Measurements from ENCODE around the gene SNX8.

SNX8 gene

DNA sequence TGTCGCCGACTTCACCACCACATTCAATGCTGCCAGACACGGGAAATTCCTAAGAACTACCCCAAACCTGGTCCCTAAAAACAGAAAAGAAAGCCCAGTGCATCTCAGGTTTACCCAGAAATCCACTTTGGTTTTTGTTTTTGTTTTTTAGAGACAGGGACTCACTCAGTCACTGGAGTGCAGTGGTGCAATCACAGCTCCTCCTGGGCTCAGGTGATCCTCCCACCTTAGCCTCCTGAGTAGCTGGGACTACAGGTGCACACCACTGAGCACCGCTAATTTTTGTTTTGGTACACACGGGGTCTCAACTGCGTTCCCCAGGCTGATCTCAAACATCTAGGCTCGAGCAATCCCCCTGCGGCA is 104.3 kb downstream of the SNX8 start:
- Histone ChIP-seq H3K27ac (no peak overlapping the region), H2AFZ (ENCODE audit: low read depth) (no peak overlapping the region), H3K27me3 (ENCODE audit: insufficient read depth, low read depth) (no peaks in the 10 kb centered on the region), H3K4me1 (ENCODE audit: low read depth, poor library complexity, severe bottlenecking) (no peaks in the 10 kb centered on the region), H3K9ac (no peak overlapping the region), H3K79me2 (ENCODE audit: insufficient read depth, low read depth) (no peaks in the 10 kb centered on the region), H3K4me2 (no peak overlapping the region), H3K36me3 (ENCODE audit: insufficient read depth) (peaks cover 4% of the 10 kb centered on the region; the same call in 1 of the 2 replicates), H3K4me3 (IDR thresholded peaks at IDR 0.05; ENCODE audit: insufficient read depth, low read depth, low read length) (no peak overlapping the region), H4K20me1 (ENCODE audit: insufficient read depth) (no peaks in the 10 kb centered on the region)
- TF ChIP-seq CTCF (conservative IDR thresholded peaks at IDR 0.05; ENCODE audit: low read depth, low read length) = no peak

- H3K27ac ChIP-seq = no peak overlapping the region
- no peaks in the 10 kb centered on the region for H3K4me1 ChIP-seq (ENCODE audit: low read depth, poor library complexity, severe bottlenecking)
- H3K4me2 ChIP-seq = no peak overlapping the region
- H3K9ac ChIP-seq = no peak overlapping the region
- TF ChIP-seq CTCF (conservative IDR thresholded peaks at IDR 0.05; ENCODE audit: low read depth, low read length) = peak; percentile 72
- H4K20me1 ChIP-seq (ENCODE audit: insufficient read depth) = no peaks in the 10 kb centered on the region
- no peak overlapping the region for H2AFZ ChIP-seq (ENCODE audit: low read depth)
- no peak overlapping the region for H3K4me3 ChIP-seq (IDR thresholded peaks at IDR 0.05; ENCODE audit: insufficient read depth, low read depth, low read length)
- H3K79me2 ChIP-seq (ENCODE audit: insufficient read depth, low read depth) = no peaks in the 10 kb centered on the region
- no peaks in the 10 kb centered on the region for H3K27me3 ChIP-seq (ENCODE audit: insufficient read depth, low read depth)
- H3K36me3 ChIP-seq (ENCODE audit: insufficient read depth) = peaks cover 4% of the 10 kb centered on the region; the same call in 1 of the 2 replicates
These were observed 104.9 kb downstream of the SNX8 start for GRCh38 chr7:2209146-2209960.

- TF ChIP-seq CTCF (conservative IDR thresholded peaks at IDR 0.05; ENCODE audit: low read depth, low read length) = no peak
- H3K27ac ChIP-seq = no peak overlapping the region
- H3K4me3 ChIP-seq (IDR thresholded peaks at IDR 0.05; ENCODE audit: insufficient read depth, low read depth, low read length) = no peak overlapping the region
- no peaks in the 10 kb centered on the region for H3K27me3 ChIP-seq (ENCODE audit: insufficient read depth, low read depth)
- no peaks in the 10 kb centered on the region for H3K79me2 ChIP-seq (ENCODE audit: insufficient read depth, low read depth)
- no peaks in the 10 kb centered on the region for H4K20me1 ChIP-seq (ENCODE audit: insufficient read depth)
- H3K36me3 ChIP-seq (ENCODE audit: insufficient read depth) = peaks cover 4% of the 10 kb centered on the region; the same call in 1 of the 2 replicates
- no peak overlapping the region for H2AFZ ChIP-seq (ENCODE audit: low read depth)
- H3K9ac ChIP-seq = no peak overlapping the region
- H3K4me2 ChIP-seq = no peak overlapping the region
- no peaks in the 10 kb centered on the region for H3K4me1 ChIP-seq (ENCODE audit: low read depth, poor library complexity, severe bottlenecking)
These were observed 105.5 kb downstream of the SNX8 start for GRCh38 chr7:2208712-2209111.

GRCh38 chr7:2205036-2205780 is 109.0 kb downstream of the SNX8 start:
- Histone ChIP-seq H3K9ac (no peak overlapping the region), H3K79me2 (ENCODE audit: insufficient read depth, low read depth) (no peaks in the 10 kb centered on the region), H3K4me2 (no peak overlapping the region), H3K27me3 (ENCODE audit: insufficient read depth, low read depth) (no peaks in the 10 kb centered on the region), H3K4me1 (ENCODE audit: low read depth, poor library complexity, severe bottlenecking) (no peaks in the 10 kb centered on the region), H2AFZ (ENCODE audit: low read depth) (no peak overlapping the region), H3K36me3 (ENCODE audit: insufficient read depth) (no peaks in the 10 kb centered on the region), H3K27ac (no peak overlapping the region), H3K4me3 (IDR thresholded peaks at IDR 0.05; ENCODE audit: insufficient read depth, low read depth, low read length) (no peak overlapping the region), H4K20me1 (ENCODE audit: insufficient read depth) (no peaks in the 10 kb centered on the region)
- TF ChIP-seq CTCF (conservative IDR thresholded peaks at IDR 0.05; ENCODE audit: low read depth, low read length) = no peak

All from KMS-11 (cell line).